GM18511 (cell line): ENCODE results near the gene KCNN2.
A peak's percentile ranks its signal among the peaks of the same experiment; 100 is the strongest.

Source experiments
- ATAC-seq: cut with Tn5 transposase; IDR thresholded peaks from one replicate; pipeline ENCODE4 v1.9.1; 2021; ENCODE audit warnings: mild to moderate bottlenecking, moderate library complexity; ENCODE audit not compliant: unreplicated experiment

Gene KCNN2

GRCh38 chr5:114362197-114362976 lies 517 bp downstream of the KCNN2 start:
- ATAC-seq = peak; percentile 27

- no peak for ATAC-seq
Measured at GRCh38 chr5:114362977-114363761, 1.3 kb downstream of the KCNN2 start.

GRCh38 chr5:114363837-114364236 lies 2.0 kb downstream of the KCNN2 start:
- ATAC-seq = no peak

GRCh38 chr5:114367029-114367428 lies 5.2 kb downstream of the KCNN2 start:
- ATAC-seq = no peak

- ATAC-seq = no peak
Measured at GRCh38 chr5:114369680-114370417, 8.0 kb downstream of the KCNN2 start.

GRCh38 chr5:114377050-114377844 lies 15.4 kb downstream of the KCNN2 start:
- ATAC-seq = no peak

GRCh38 chr5:114377946-114378345 lies 16.1 kb downstream of the KCNN2 start:
- no peak for ATAC-seq

- no peak for ATAC-seq
Measured at GRCh38 chr5:114380721-114381120, 18.9 kb downstream of the KCNN2 start.

GRCh38 chr5:114387433-114387832 lies 25.6 kb downstream of the KCNN2 start:
- ATAC-seq = no peak

- no peak for ATAC-seq
Measured at GRCh38 chr5:114390431-114390830, 28.6 kb downstream of the KCNN2 start.

GRCh38 chr5:114391321-114391720 lies 29.5 kb downstream of the KCNN2 start:
- no peak for ATAC-seq

- ATAC-seq = no peak
Measured at GRCh38 chr5:114393159-114393558, 31.3 kb downstream of the KCNN2 start.

- ATAC-seq = no peak
Measured at GRCh38 chr5:114402206-114402605, 40.3 kb downstream of the KCNN2 start.

GRCh38 chr5:114407783-114408182 lies 45.9 kb downstream of the KCNN2 start:
- no peak for ATAC-seq

- ATAC-seq = no peak
Measured at GRCh38 chr5:114408847-114409246, 47.0 kb downstream of the KCNN2 start.

- no peak for ATAC-seq
Measured at GRCh38 chr5:114411380-114411931, 49.6 kb downstream of the KCNN2 start.

- no peak for ATAC-seq
Measured at GRCh38 chr5:114412510-114413171, 50.8 kb downstream of the KCNN2 start.

- ATAC-seq = no peak
Measured at GRCh38 chr5:114415760-114416159, 53.9 kb downstream of the KCNN2 start.

- no peak for ATAC-seq
Measured at GRCh38 chr5:114416254-114416653, 54.4 kb downstream of the KCNN2 start.

GRCh38 chr5:114417519-114417918 lies 55.6 kb downstream of the KCNN2 start:
- ATAC-seq = no peak
